Glutamatergic neuron (in vitro differentiated cells): Measurements from ENCODE around the gene GPC6. TPM values are rescaled to one million over a fixed set of nuclear protein-coding genes. Genes with fewer than 3 reads are reported as not detected.
A peak's percentile ranks its signal among the peaks of the same experiment; 100 is the strongest.

Experiments used
- DNase-seq: peaks from one replicate; pipeline ENCODE4 v3.0.0; 2022
- H3K27ac Mint-ChIP-seq: one replicate; pipeline ENCODE4 v1.8.0; 2020; ENCODE audit warnings: mild to moderate bottlenecking, mixed read lengths, inconsistent platforms; ENCODE audit not compliant: unreplicated experiment
- H3K27me3 Mint-ChIP-seq: one replicate; pipeline ENCODE4 v1.8.0; 2020; ENCODE audit warnings: mild to moderate bottlenecking, moderate library complexity, mixed read lengths, inconsistent platforms; ENCODE audit not compliant: unreplicated experiment
- H3K36me3 Mint-ChIP-seq: one replicate; pipeline ENCODE4 v1.8.0; 2020; ENCODE audit warnings: mild to moderate bottlenecking, mixed read lengths, inconsistent platforms; ENCODE audit not compliant: unreplicated experiment
- H3K4me1 Mint-ChIP-seq: one replicate; pipeline ENCODE4 v1.8.0; 2020; ENCODE audit warnings: mild to moderate bottlenecking, low read depth, mixed read lengths, inconsistent platforms; ENCODE audit not compliant: unreplicated experiment
- H3K4me3 Mint-ChIP-seq: one replicate; pipeline ENCODE4 v1.8.0; 2020; ENCODE audit warnings: mild to moderate bottlenecking, mixed read lengths, inconsistent platforms; ENCODE audit not compliant: unreplicated experiment
- H3K9me3 Mint-ChIP-seq: one replicate; pipeline ENCODE4 v1.8.0; 2020; ENCODE audit warnings: mild to moderate bottlenecking, moderate library complexity, mixed read lengths, inconsistent platforms; ENCODE audit not compliant: unreplicated experiment
- CTCF ChIP-seq: fragments of 200-600 bp; sonication (generic); IDR thresholded peaks from one replicate; pipeline ENCODE4 v1.5.0; 2021; ENCODE audit not compliant: partially characterized antibody, unreplicated experiment
- total RNA-seq: library from RNA; stranded (reverse); fragmentation: NEBNext Ultra II Directional; extraction: Animal tissue kit (Norgen Biotek cat#: 25700); gene quantifications from one replicate; pipeline ENCODE4 v1.2.1, GENCODE V29; 2021; ENCODE audit not compliant: unreplicated experiment

Gene GPC6
- total RNA-seq, 1 donor from 2014 or later = 11.8 TPM

GRCh38 chr13:93235258-93236015, 8.8 kb downstream of the GPC6 start:
- DNase-seq = no peak
- no peak for TF ChIP-seq CTCF
- Mint-ChIP-seq H3K9me3 (peaks cover 4% of the 10 kb centered on the region), H3K4me3 (peak overlapping the region; percentile 22), H3K36me3 (peaks cover 36% of the 10 kb centered on the region), H3K4me1 (peaks cover 11% of the 10 kb centered on the region), H3K27me3 (peaks cover 2% of the 10 kb centered on the region), H3K27ac (no peak overlapping the region)

- Mint-ChIP-seq H3K27me3 (no peaks in the 10 kb centered on the region), H3K27ac (no peak overlapping the region), H3K4me3 (no peak overlapping the region), H3K36me3 (peaks cover 41% of the 10 kb centered on the region), H3K4me1 (peaks cover 4% of the 10 kb centered on the region), H3K9me3 (peaks cover 1% of the 10 kb centered on the region)
- no peak for DNase-seq
- no peak for TF ChIP-seq CTCF
Measured at GRCh38 chr13:93238711-93239110, 12.1 kb downstream of the GPC6 start.

- DNase-seq = no peak
- Mint-ChIP-seq H3K4me1 (peaks cover 11% of the 10 kb centered on the region), H3K27me3 (no peaks in the 10 kb centered on the region), H3K27ac (no peak overlapping the region), H3K36me3 (peaks cover 21% of the 10 kb centered on the region), H3K4me3 (no peak overlapping the region), H3K9me3 (no peaks in the 10 kb centered on the region)
- TF ChIP-seq CTCF = no peak
Measured at GRCh38 chr13:93243375-93244063, 16.9 kb downstream of the GPC6 start.

DNA sequence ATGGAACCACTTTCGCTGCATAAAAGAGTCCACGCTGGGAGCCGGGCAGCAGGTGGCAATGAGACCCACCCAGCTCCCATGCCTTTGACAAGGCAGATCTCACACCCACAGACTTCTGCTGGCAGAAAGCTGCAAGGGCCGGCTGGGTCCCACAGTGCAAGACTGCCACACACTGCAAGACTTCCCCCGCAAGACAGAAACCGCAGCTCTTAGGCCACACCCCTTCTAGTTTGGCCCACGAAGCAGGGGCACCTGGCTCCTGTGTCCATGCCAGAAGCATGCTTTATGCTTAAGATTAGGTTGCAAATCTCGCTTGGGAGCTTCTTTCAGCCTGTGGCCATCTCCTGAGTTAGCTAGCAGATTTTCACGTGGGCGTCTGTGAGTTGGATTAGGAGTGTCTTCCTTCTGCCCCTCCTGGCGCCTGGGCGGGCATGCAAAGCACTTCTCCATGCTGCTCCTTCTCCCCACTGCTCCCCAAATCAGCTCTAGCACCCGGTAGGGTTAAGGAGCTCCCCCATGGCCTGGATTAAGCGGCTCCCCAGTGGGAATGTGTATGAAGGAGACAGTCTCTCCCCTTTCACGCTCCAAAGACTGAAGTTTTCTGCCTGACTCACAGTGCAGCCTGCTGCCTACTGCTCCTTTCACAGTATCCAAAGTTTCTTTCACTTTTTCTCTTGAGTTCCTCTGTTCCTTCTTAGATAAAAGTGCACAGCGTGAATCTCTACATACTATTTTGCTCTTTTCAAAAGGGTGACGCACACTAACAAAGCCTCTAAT, 17.7 kb downstream of the GPC6 start:
- Mint-ChIP-seq H3K4me3 (no peak overlapping the region), H3K27ac (no peak overlapping the region), H3K36me3 (peaks cover 13% of the 10 kb centered on the region), H3K4me1 (peaks cover 18% of the 10 kb centered on the region), H3K27me3 (no peaks in the 10 kb centered on the region), H3K9me3 (peaks cover 2% of the 10 kb centered on the region)
- no peak for DNase-seq
- no peak for TF ChIP-seq CTCF
